C4-2B (cell line): ENCODE measurements around the gene GFPT2.

ENCODE experiments used
- H3K27ac ChIP-seq: fragments of 450-650 bp; 2 replicates; pipeline ENCODE4 v1.5.1; 2017
- ZFX ChIP-seq: fragments of 450-650 bp; IDR thresholded peaks from 2 replicates; pipeline ENCODE4 v1.6.1; 2017
- TF ChIP-seq, protein P1 (sequence below): fragments of 450-650 bp; conservative IDR thresholded peaks from 2 replicates; pipeline ENCODE4 v1.5.1; 2017; ENCODE audit warnings: mild to moderate bottlenecking

Gene GFPT2

DNA sequence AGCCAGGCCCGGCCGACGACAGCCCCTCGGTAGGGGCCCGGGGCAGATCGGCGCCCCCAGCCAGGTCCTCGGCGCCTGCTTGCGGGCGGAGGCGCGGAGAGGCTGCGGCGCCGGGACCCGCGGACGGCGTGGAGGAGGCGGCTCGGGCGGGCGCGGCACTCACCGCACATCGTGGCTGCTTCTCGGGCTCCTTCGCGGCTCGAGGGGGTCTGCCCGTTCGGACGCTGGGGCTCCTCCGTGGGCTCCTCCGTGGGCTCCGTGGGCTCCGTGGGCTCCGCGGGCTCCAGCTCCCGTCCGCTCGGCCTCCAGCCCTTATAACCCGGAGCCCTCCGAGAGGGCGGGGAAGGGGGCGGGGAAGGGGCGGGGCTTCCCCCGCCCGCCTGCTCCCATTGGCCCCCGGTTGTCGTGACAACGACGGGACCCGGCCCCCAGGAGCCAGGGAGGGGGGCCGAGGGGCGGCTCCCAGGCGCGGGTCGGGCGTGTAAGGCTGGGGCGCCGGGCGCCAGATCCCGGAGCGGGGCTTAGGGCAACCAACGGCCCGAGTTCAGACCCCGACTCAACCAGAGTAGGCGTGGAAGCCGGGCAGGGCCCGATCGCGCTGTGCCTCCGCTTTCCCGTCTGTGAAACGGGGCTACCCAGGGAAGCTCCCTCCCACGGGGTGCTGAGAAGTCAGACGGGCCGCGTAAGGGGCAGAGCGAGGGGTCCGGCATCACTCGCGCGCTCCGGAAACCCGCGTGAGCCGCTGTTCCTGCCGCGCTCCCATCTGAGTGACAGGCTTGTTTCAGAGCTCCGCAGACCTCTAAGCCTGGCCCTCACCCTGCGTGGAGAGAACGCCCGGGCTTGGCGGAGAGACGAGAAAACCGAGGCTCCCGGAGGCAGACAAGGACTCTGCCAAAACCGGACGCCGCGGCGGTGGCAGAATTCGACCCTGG is at the start of gene GFPT2:
Gene GFPT2 (minus strand): TSS at position 289 of the 932 bp plus-strand sequence. CDS start 119 bp downstream, at position 170.
- H3K27ac ChIP-seq: peak within 1 kb of the TSS; percentile 9; the same call in 1 of the 2 replicates
- TF ChIP-seq, protein P1, sequence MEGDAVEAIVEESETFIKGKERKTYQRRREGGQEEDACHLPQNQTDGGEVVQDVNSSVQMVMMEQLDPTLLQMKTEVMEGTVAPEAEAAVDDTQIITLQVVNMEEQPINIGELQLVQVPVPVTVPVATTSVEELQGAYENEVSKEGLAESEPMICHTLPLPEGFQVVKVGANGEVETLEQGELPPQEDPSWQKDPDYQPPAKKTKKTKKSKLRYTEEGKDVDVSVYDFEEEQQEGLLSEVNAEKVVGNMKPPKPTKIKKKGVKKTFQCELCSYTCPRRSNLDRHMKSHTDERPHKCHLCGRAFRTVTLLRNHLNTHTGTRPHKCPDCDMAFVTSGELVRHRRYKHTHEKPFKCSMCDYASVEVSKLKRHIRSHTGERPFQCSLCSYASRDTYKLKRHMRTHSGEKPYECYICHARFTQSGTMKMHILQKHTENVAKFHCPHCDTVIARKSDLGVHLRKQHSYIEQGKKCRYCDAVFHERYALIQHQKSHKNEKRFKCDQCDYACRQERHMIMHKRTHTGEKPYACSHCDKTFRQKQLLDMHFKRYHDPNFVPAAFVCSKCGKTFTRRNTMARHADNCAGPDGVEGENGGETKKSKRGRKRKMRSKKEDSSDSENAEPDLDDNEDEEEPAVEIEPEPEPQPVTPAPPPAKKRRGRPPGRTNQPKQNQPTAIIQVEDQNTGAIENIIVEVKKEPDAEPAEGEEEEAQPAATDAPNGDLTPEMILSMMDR: no peak
- no peak for TF ChIP-seq ZFX

DNA sequence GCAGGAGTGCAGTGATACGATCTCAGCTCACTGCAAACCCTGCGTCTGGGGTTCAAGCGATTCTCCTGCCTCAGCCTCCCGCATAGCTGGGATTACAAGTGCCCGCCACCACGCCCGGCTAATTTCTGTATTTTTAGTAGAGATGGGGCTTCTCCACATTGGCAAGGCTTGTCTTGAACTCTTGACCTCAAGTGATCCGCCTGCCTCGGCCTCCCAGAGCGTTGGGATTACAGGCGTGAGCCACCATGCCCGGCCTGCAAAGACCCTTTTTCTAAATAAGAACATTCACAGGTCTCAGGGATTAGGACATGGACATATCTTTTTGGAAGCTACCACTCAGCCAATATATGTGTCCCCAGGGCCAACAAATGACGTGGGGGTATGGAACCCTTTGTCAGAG is 49.6 kb upstream of the GFPT2 start:
- no peak overlapping the region for H3K27ac ChIP-seq
- TF ChIP-seq ZFX: no peak
- TF ChIP-seq, protein P1: no peak

DNA sequence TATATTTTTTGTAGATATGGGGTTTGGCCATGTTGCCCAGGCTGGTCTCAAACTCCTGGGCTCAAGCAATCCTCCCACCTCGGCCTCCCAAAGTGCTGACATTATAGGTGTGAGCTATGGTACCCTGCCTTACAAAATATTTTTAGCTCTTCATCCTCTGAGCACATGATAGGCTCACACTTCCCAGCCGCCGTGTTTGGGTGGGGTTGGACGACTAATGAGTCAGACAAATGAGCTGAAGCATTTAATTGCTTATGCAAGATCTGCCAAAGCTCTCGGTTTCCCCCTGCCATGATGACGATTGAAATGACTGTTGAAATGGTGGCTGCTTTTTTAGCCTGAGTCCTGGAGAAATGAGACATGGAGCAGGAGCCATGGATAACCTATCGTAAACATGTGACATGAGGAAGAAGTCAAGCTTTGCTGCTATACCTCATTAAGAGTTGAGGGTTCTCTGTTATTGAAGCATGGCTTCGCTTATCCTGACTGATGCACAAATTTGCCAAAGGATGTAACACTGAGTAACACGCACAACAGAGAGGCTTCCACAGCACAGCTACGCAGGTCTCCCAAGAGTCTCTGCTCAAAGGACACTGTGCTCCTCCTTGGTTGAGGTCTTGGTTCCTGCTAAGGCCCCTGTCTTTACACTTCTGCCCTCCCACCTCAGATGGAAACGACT is 48.2 kb upstream of the GFPT2 start:
- H3K27ac ChIP-seq: no peak overlapping the region
- TF ChIP-seq ZFX: no peak
- TF ChIP-seq, protein P1: no peak

DNA sequence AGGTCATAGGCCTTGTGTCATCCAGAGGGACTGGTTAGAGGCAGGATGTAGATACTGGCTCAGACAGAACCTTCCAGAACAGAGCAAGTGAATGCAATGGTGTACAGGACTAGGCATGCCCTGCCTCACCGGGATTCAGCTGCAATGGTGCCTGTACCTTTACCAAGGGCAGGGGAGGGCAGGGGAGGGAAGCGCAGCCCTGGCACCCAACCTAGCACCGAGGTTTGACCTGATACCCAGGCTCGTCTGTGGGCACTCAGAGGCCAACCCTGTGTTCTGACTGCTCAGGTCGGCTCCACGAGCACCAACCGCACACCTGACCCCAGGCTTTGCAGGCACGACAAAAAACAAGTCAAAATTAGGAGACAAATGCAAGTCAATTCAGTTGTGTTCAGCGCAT is 47.3 kb upstream of the GFPT2 start:
- TF ChIP-seq, protein P1: no peak
- no peak for TF ChIP-seq ZFX
- H3K27ac ChIP-seq: no peak overlapping the region

DNA sequence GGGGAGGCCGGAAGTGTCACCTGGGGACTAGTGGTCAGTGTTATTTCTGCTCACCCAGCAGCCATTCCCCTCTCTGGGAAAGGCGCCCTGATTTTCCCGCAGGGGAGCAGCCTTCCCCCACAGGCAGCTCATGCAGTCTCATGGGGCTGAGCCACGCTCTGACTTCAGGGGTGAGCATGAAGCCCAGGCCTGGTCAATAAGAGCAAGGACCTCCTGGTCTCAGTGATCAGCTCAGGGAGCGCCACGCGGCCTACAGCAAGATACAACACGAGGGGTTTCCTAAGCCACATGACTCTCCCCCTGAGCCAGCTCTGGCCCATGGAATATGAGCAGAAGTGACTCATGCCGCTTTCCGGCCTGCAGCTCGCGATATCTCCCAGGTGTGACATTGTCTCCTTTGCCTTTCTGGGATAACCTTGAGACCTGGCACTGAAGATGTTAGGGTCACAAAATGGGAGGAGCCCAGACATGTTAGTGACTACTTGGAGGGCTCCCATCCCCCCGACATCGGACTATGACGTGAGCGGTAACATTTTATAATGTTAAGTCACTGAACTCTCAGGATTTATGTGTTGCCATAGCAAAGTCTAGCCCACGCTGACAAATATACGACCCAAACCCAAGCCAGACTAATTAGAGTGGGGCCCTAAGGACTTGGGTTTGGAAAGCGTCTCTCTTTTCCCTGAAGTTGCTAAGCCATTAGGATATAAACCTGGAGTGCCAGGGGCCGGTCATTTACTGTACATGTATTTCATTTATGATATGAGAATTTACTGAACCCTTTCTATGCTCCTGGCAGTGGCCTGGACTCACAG is 46.5 kb upstream of the GFPT2 start:
- no peak overlapping the region for H3K27ac ChIP-seq
- TF ChIP-seq, protein P1: no peak
- TF ChIP-seq ZFX: no peak

DNA sequence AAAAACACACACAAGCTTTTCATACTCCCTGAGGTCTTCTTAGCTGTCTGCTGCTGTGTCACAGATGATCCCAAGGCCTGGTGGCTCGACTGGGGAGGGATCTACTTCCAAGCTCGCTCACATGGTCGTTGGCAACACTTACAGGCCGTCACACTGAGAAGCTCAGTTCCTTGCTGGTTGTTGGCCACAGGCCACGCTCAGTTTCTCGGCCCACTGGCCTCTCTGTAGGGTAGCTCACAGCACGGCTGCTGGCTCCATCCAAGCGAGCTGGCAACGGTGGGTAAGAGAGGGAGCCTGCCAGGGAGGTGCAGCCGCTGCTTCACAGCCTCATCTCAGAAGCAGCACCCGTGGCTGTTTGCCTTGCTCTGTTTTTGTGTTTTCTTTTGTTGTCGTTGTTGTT is 43.8 kb upstream of the GFPT2 start:
- TF ChIP-seq ZFX: no peak
- TF ChIP-seq, protein P1: no peak
- H3K27ac ChIP-seq: no peak overlapping the region
